ENCODE results near the gene CSH2. TPM values are rescaled to one million over a fixed set of nuclear protein-coding genes. Genes with fewer than 3 reads are reported as not detected.
A peak's percentile ranks its signal among the peaks of the same experiment; 100 is the strongest.
"Not testable (repeated sequence)": the region's sequence is repeated elsewhere in the genome, so short reads cannot be mapped to it uniquely, and the experiment has no call there.

CSH2 gene
- total RNA-seq, 8 experiments from 2014 or later, result 0.57 TPM; not detected in 7

DNA sequence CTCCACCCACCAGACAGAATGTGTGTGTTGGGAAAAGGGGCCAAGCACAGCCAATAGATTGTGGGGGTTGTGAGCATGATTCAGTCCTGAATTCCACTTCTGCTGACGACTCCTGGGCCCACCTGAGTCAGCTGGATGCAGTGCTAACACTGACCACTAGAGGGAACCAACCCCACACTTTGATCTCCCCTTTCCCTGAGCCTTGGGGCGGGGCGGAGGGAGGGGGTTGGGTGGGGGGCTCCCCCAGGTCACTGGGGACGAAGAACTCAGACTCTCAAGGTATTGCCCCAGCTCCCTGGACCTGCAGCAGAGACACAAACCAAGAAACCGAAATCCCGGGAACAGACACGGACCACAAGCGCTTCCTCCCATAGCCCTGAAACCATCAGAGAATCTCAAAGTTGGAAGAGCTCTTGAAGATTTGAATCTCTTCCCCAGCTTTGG, 38.2 kb upstream of the CSH2 start:
- no peak overlapping the region for H3K4me3 ChIP-seq
- in situ Hi-C loops (cut with MboI; ENCODE audit: low pct_unique_long_range_greater_than_20kb in 2 of 9, low sequenced_read_pairs in 9 of 9, unreplicated experiment in 9 of 9), result loop anchor here in 6 of 9 experiments (25.0 kb wide), 3 partner anchors 101 to 376 kb away; partner anchors contain the start of genes ERN1 (in 5 of the 6) and ICAM2 (in 1 of the 6)
- WGBS, 10 experiments, result 0% methylated on average over 1 of the region's 8 CpGs; no CpG with 5 or more reads in 9 of the 10 experiments

DNA sequence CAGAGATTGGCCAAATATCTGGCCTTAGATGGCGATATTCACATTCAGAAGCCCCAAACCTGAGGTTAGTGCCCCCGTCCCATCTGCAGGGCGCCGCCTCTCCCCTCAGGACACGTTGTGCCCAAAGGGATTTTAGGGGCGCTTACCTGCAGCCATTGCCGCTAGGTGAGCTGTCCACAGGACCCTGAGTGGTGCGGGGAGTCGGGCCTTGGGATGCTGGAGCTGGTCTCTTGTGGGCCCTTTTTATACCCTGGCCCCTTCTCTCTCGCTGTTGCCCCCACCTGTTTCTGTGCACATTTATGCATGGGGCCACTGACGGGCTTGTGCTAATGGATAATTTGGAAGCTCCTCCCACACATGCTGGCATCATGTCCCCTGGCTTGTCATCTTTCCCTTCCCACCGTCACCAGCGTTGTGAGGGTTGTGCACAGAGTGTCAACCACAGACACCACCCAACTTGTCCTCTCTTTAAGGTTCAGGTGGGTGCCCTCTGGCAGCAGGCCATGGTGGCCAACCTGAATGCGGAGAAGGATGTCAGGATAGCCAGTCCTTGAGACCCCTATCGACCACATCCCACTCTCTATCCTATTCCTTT, 37.7 kb upstream of the CSH2 start, which contains the start of gene CSHL1:
Gene CSHL1 (minus strand): TSS at position 218 of the 595 bp plus-strand sequence. CDS start 62 bp downstream, at position 156.
- no peak within 1 kb of the TSS for H3K4me3 ChIP-seq

More for the DNA sequence above, 38.2 kb upstream of the CSH2 start:
- Histone ChIP-seq H3K4me1 (replicated peaks in 1 of 2) (no peaks in the 10 kb centered on the region), H3K27ac (no peak overlapping the region)
- peak in 6 of 8 experiments; percentile 22 to 64 (median 51) for ATAC-seq (replicated peaks in 6 of 8)

DNA sequence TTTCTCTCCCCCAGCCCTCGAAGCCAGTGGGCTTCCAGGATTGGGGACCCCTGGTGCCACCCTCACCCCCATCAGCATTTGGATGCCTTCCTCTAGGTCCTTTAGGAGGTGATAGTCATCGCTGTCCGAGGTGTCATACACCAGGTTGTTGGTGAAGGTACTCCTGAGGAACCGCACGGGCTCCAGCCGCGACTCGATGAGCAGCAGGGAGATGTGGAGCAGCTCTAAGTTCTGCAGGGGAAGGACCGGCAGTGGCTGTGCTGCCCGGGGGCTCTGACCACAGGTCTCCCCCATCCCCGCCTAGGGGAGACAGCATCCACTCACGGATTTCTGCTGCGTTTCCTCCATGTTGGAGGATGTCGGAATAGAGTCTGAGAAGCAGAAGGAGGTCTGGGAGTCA, 36.6 kb upstream of the CSH2 start:
- Histone ChIP-seq H3K4me3 (no peak overlapping the region), H3K4me1 (replicated peaks in 1 of 2) (no peaks in the 10 kb centered on the region), H3K27ac (no peak overlapping the region)
- no peak for ATAC-seq (replicated peaks in 6 of 8)
- in situ Hi-C loops (cut with MboI; ENCODE audit: low pct_unique_long_range_greater_than_20kb in 2 of 9, low sequenced_read_pairs in 9 of 9, unreplicated experiment in 9 of 9), result loop anchor here in 6 of 9 experiments (25.0 kb wide), 3 partner anchors 102 to 377 kb away; partner anchors contain the start of genes ERN1 (in 5 of the 6) and ICAM2 (in 1 of the 6)
- 14 to 77% (median 61%) methylated on average over 2 to 11 of the region's 14 CpGs; no CpG with 5 or more reads in 4 of the 10 experiments for WGBS, 10 experiments

More for the DNA sequence above, 37.7 kb upstream of the CSH2 start, which contains the start of gene CSHL1:
- 20 to 80% (median 56%) methylated on average over 1 to 7 of the region's 15 CpGs; no CpG with 5 or more reads in 5 of the 10 experiments for WGBS, 10 experiments
- in situ Hi-C loops (cut with MboI; ENCODE audit: low pct_unique_long_range_greater_than_20kb in 2 of 9, low sequenced_read_pairs in 9 of 9, unreplicated experiment in 9 of 9), result loop anchor here in 6 of 9 experiments (25.0 kb wide), 3 partner anchors 101 to 376 kb away; partner anchors contain the start of genes ERN1 (in 5 of the 6) and ICAM2 (in 1 of the 6)
- no peaks in the 10 kb centered on the region for H3K4me1 ChIP-seq (replicated peaks in 1 of 2)
- H3K27ac ChIP-seq, result no peak within 1 kb of the TSS
- ATAC-seq (replicated peaks in 6 of 8), result no peak

DNA sequence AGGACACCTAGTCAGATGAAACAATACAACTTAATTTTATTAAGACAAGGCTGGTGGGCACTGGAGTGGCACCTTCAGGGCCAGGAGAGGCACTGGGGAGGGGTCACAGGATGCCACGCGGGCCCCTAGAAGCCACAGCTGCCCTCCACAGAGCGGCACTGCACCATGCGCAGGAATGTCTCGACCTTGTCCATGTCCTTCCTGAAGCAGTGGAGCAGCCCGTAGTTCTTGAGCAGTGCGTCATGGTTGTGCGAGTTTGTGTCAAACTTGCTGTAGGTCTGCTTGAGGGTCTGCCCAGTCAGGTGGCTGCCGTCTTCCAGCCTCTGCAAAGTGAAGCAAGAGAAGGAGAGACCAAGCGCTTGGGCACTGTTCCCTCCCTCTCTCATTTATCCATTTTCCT, 36.1 kb upstream of the CSH2 start:
- not testable (repeated sequence) for ATAC-seq (replicated peaks in 6 of 8); H3K4me3 ChIP-seq; H3K4me1 ChIP-seq (replicated peaks in 1 of 2); H3K27ac ChIP-seq
- in situ Hi-C loops (cut with MboI; ENCODE audit: low pct_unique_long_range_greater_than_20kb in 2 of 9, low sequenced_read_pairs in 9 of 9, unreplicated experiment in 9 of 9), result loop anchor here in 6 of 9 experiments (25.0 kb wide), 3 partner anchors 103 to 378 kb away; partner anchors contain the start of genes ERN1 (in 5 of the 6) and ICAM2 (in 1 of the 6)
- no CpG with 5 or more reads among the region's 10 CpGs for WGBS, 10 experiments

DNA sequence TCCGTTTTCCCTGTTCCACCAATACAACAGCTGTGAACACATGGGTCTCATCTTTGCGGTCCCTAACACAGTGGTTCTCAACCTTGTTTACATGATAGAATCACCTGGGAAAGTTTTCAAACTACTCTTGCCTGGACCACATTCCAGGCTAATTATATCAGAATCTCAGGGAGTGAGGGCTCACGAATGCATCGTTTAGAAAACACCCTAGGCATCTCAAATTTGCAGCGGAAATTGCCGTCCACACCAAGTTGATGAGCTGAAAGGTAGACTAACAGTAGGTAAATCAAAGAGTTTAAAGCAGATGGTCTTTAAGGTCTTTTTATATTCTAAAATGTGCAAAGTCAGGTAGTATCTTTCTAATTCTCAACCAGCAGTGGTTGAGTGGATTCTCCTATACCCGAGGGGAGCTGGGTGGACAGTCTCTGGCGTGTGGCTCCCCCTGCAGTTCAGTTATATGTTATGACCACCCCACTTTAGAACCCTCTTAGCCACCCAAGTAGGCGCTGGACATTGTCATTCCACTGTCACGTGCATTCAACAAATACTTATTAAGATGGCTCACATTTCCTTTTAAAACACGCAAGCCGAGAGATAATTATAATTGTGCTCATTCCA, 33.8 kb upstream of the CSH2 start:
- not testable (repeated sequence) for H3K4me1 ChIP-seq (replicated peaks in 1 of 2); H3K27ac ChIP-seq; H3K4me3 ChIP-seq
- peak in 4 of 8 experiments; percentile 40 to 58 (median 50) for ATAC-seq (replicated peaks in 6 of 8)
- in situ Hi-C loops (cut with MboI; ENCODE audit: low pct_unique_long_range_greater_than_20kb in 2 of 9, low sequenced_read_pairs in 9 of 9, unreplicated experiment in 9 of 9), result loop anchor here in 6 of 9 experiments (25.0 kb wide), 3 partner anchors 105 to 380 kb away; partner anchors contain the start of genes ERN1 (in 5 of the 6) and ICAM2 (in 1 of the 6)
- WGBS, 10 experiments, result 38 to 93% (median 57%) methylated on average over 2 to 7 of the region's 12 CpGs; no CpG with 5 or more reads in 1 of the 10 experiments

DNA sequence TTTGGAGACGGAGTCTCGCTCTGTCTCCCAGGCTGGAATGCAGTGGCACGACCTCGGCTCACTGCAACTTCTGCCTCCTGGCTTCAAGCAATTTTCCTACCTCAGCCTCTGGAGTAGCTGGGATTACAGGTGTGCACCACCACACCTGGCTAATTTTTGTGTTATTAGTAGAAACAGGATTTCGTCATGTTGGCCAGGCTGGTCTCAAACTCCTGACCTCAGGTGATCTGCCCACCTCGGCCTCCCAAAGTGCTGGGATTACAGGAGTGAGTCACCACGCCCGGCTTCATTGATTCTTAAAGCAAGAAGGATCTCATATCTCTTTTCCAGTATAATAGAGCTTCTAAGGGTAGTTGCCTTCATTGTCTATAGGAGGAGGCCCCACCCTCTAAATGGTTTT, 31.3 kb upstream of the CSH2 start:
- not testable (repeated sequence) for H3K4me1 ChIP-seq (replicated peaks in 1 of 2); H3K27ac ChIP-seq; ATAC-seq (replicated peaks in 6 of 8); H3K4me3 ChIP-seq
- WGBS, 10 experiments, result 70 to 100% (median 86%) methylated on average over 1 to 8 of the region's 8 CpGs; no CpG with 5 or more reads in 2 of the 10 experiments
- in situ Hi-C loops (cut with MboI; ENCODE audit: low pct_unique_long_range_greater_than_20kb in 2 of 9, low sequenced_read_pairs in 9 of 9, unreplicated experiment in 9 of 9), result loop anchor here in 6 of 9 experiments (25.0 kb wide), 3 partner anchors 108 to 383 kb away; partner anchors contain the start of genes ERN1 (in 5 of the 6) and ICAM2 (in 1 of the 6)

DNA sequence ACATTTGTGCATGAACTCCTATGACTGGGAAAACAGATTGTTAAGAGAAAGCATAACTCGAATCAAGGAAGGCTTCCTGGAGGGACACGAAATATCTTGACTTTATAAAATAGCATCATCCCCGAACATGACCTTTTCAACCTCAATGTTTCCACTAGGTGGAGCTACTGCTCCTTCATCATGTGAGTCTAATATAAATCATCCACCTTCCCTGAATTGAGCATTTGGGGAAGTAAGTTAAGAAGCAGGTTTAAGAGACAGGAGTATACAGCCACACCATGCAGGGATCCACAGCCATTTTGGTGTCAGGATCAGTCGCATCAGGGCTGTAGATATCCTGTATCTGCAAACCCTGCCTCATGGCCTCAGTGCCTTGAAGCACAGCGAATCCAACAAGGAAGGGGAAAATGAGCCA, 30.3 kb upstream of the CSH2 start:
- 0 to 80% (median 43%) methylated on average over 1 of the region's 5 CpGs; no CpG with 5 or more reads in 6 of the 10 experiments for WGBS, 10 experiments
- not testable (repeated sequence) for H3K27ac ChIP-seq; H3K4me3 ChIP-seq; H3K4me1 ChIP-seq (replicated peaks in 1 of 2)
- in situ Hi-C loops (cut with MboI; ENCODE audit: low pct_unique_long_range_greater_than_20kb in 2 of 9, low sequenced_read_pairs in 9 of 9, unreplicated experiment in 9 of 9), result loop anchor here in 6 of 9 experiments (25.0 kb wide), 3 partner anchors 109 to 384 kb away; partner anchors contain the start of genes ERN1 (in 5 of the 6) and ICAM2 (in 1 of the 6)
- ATAC-seq (replicated peaks in 6 of 8), result peak in 5 of 8 experiments; percentile 22 to 71 (median 60)

DNA sequence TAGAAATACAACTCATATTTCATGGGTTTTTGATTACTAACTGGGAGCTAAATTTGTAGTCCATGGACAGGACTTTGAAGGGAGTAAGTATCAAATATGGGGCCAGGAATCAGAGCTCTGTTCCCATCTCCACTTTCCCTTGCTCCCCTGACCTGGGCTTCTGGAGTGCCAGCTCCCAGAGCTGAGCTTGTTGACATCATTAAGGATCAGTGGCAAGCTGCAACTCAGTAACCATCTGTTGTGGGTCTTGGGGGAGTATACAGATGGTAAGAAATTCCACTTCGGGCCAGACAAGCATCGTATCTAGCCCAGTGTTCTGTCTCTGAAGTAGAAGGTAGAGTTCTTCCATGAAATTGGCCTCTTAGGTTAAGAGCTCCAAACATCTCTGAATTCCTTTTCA, 28.5 kb upstream of the CSH2 start:
- WGBS, 10 experiments, result 54 to 100% methylated on average over 2 of the region's 2 CpGs; no CpG with 5 or more reads in 8 of the 10 experiments
- in situ Hi-C loops (cut with MboI; ENCODE audit: low pct_unique_long_range_greater_than_20kb in 2 of 9, low sequenced_read_pairs in 9 of 9, unreplicated experiment in 9 of 9), result loop anchor here in 6 of 9 experiments (25.0 kb wide), 3 partner anchors 110 to 385 kb away; partner anchors contain the start of genes ERN1 (in 5 of the 6) and ICAM2 (in 1 of the 6)
- H3K4me3 ChIP-seq; H3K4me1 ChIP-seq (replicated peaks in 1 of 2); ATAC-seq (replicated peaks in 6 of 8); H3K27ac ChIP-seq: not testable (repeated sequence)

DNA sequence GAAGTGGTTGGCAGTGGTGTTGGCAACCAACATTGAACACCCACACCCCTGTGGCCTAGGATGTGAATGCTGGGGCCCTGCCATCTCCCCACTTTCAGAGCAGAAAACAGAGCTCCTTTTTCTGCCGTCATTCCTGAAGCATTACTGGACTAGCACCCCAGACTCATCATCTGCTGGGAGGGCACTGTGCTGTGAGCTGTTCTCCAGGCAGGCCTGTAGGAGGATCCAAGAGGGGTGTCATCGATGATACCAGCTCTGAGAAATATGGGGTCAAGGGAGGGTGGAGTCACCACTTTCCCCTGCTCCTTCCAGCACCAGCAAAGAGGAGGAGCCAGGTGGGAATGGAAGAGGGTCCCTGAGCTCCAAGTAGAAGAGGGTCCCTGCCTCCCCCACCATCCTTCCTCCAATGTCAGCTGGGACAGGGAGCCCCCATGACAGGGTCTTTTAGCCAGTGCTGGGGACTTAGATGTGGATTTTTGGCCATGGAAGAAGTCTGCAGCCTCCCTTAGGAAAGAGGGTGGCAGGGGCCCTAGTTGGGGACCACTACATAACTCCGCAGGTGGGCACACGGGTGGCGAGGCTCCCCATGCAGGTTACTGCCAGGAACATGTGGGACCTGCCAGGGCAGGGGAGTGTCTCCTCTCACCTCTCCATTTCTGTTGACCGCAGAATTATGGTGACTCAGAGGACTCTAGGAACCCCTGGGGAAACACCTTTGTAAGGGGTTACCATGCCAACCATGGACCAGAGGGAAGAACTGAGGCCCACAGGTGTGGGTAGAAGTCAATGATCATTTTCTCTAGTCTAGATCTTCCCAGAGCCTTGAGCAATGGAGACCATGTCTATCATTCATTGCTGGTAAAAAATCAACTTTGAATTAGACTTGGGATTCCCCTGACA, 25.7 kb upstream of the CSH2 start:
- ATAC-seq (replicated peaks in 6 of 8); H3K27ac ChIP-seq; H3K4me3 ChIP-seq; in situ Hi-C loops (cut with MboI; ENCODE audit: low pct_unique_long_range_greater_than_20kb in 2 of 9, low sequenced_read_pairs in 9 of 9, unreplicated experiment in 9 of 9); H3K4me1 ChIP-seq (replicated peaks in 1 of 2): not testable (repeated sequence)
- 40 to 100% (median 90%) methylated on average over 1 to 2 of the region's 6 CpGs; no CpG with 5 or more reads in 7 of the 10 experiments for WGBS, 10 experiments

DNA sequence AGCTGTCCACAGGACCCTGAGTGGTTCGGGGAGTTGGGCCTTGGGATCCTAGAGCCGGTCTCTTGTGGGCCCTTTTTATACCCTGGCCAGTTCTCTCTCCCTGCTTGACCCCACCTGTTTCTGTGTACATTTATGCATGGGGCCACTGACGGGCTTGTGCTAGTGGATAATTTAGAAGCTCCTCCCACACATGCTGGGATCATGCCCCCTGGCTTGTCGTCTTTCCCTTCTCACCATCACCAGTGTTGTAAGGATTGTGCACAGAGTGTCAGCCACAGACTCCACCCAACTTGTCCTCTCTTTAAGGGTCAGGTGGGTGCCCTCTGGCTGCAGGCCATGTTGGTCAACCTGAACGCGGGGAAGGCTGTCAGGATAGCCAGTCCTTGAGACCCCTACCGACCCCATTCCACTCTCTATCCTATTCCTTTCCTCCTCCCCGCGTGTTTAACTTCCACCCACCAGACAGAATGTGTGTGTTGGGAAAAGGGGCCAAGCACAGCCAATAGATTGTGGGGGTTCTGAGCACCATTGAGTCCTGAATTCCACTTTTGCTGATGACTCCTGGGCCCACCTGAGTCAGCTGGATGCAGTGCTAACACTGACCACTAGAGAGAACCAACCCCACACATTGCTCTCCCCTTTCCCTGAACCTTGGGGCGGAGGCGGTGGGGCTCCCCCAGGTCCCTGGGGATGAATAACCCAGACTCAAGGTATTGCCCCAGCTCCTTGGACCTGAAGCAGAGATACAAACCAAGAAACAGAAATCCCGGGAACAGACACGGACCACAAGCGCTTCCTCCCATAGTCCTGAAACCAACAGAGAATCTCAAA, 23.3 kb upstream of the CSH2 start, which contains the start of gene CSH1:
Gene CSH1 (minus strand): TSS at position 51 of the 831 bp plus-strand sequence. CDS start 63 bp downstream, outside the sequence.
- no CpG with 5 or more reads among the region's 14 CpGs for WGBS, 10 experiments
- in situ Hi-C loops (cut with MboI; ENCODE audit: low pct_unique_long_range_greater_than_20kb in 2 of 9, low sequenced_read_pairs in 9 of 9, unreplicated experiment in 9 of 9); ATAC-seq (replicated peaks in 6 of 8); H3K4me3 ChIP-seq; H3K27ac ChIP-seq; H3K4me1 ChIP-seq (replicated peaks in 1 of 2): not testable (repeated sequence)

DNA sequence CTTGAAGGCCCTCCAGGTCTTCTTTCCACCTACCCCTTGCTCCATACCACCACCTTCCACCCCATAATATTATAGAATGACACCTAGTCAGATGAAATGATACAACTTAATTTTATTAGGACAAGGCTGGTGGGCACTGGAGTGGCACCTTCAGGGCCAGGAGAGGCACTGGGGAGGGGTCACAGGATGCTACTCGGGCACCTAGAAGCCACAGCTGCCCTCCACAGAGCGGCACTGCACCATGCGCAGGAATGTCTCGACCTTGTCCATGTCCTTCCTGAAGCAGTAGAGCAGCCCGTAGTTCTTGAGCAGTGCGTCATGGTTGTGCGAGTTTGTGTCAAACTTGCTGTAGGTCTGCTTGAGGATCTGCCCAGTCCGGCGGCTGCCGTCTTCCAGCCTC, 21.3 kb upstream of the CSH2 start:
- H3K4me3 ChIP-seq; ATAC-seq (replicated peaks in 6 of 8); H3K4me1 ChIP-seq (replicated peaks in 1 of 2); H3K27ac ChIP-seq; in situ Hi-C loops (cut with MboI; ENCODE audit: low pct_unique_long_range_greater_than_20kb in 2 of 9, low sequenced_read_pairs in 9 of 9, unreplicated experiment in 9 of 9): not testable (repeated sequence)
- 80% methylated on average over 1 of the region's 10 CpGs; no CpG with 5 or more reads in 9 of the 10 experiments for WGBS, 10 experiments
